CD8-positive, alpha-beta memory T cell (primary cell): ENCODE measurements around the gene DUSP2. TPM values are rescaled to one million over a fixed set of nuclear protein-coding genes. Genes with fewer than 3 reads are reported as not detected.

Experiments
- CTCF ChIA-PET: fragments of 350-600 bp; sonication (Branson Sonifier 250); formaldehyde crosslinking; loops from one replicate; lab custom pipeline; 2021; ENCODE audit warnings: antibody characterized with exemption; lab: Charles Lee
- POLR2A ChIA-PET: fragments of 350-600 bp; sonication (Branson Sonifier 250); formaldehyde crosslinking; loops from one replicate; lab custom pipeline; 2021; ENCODE audit warnings: antibody characterized with exemption; lab: Charles Lee
- DNase-seq, 5 donors: peaks; one replicate each; pipeline versions ENCODE4 v3.0.0 to v3.0.0-alpha.2; 2020 to 2022; ENCODE audit warnings: mixed read lengths in 1 of 5
- H3K27ac ChIP-seq: one replicate; pipeline ENCODE4 v1.7.0; 2013; ENCODE audit warnings: low read depth, mild to moderate bottlenecking, low read length, moderate library complexity
- H3K27me3 ChIP-seq: 2 replicates; pipeline ENCODE4 v1.7.0; 2013; ENCODE audit warnings: low read length, mild to moderate bottlenecking; ENCODE audit not compliant: insufficient read depth, poor library complexity, severe bottlenecking
- H3K36me3 ChIP-seq: 2 replicates; pipeline ENCODE4 v1.7.0; 2013; ENCODE audit warnings: mild to moderate bottlenecking, low read length, moderate library complexity; ENCODE audit not compliant: insufficient read depth
- H3K4me1 ChIP-seq: 2 replicates; pipeline ENCODE4 v1.7.0; 2013; ENCODE audit warnings: mild to moderate bottlenecking, low read length, moderate library complexity; ENCODE audit not compliant: insufficient read depth
- H3K4me3 ChIP-seq: 2 replicates; pipeline ENCODE4 v1.7.0; 2013; ENCODE audit warnings: mild to moderate bottlenecking, low read length
- H3K9me3 ChIP-seq: 2 replicates; pipeline ENCODE4 v1.7.0; 2013; ENCODE audit warnings: mild to moderate bottlenecking, low read length
- H3K27ac Mint-ChIP-seq, 8 donors: one replicate each; pipeline ENCODE4 v1.8.0; 2020 to 2021; ENCODE audit warnings: mixed read lengths in 8 of 8, mild to moderate bottlenecking in 6 of 8, inconsistent platforms in 3 of 8, moderate library complexity in 3 of 8
- H3K27me3 Mint-ChIP-seq, 2 donors: one replicate each; pipeline ENCODE4 v1.8.0; 2020 to 2021; ENCODE audit warnings: mixed read lengths in 2 of 2, mild to moderate bottlenecking in 1 of 2, moderate library complexity in 1 of 2
- H3K36me3 Mint-ChIP-seq, 3 donors: one replicate each; pipeline ENCODE4 v1.8.0; 2020 to 2021; ENCODE audit warnings: mixed read lengths in 3 of 3, inconsistent platforms in 1 of 3, mild to moderate bottlenecking in 1 of 3
- H3K4me1 Mint-ChIP-seq, 3 donors: one replicate each; pipeline ENCODE4 v1.8.0; 2020 to 2021; ENCODE audit warnings: mixed read lengths in 3 of 3, inconsistent platforms in 1 of 3, mild to moderate bottlenecking in 1 of 3
- H3K4me3 Mint-ChIP-seq, 7 donors: one replicate each; pipeline ENCODE4 v1.8.0; 2020 to 2021; ENCODE audit warnings: mixed read lengths in 7 of 7, mild to moderate bottlenecking in 6 of 7, moderate library complexity in 4 of 7, inconsistent platforms in 2 of 7
- H3K9me3 Mint-ChIP-seq, 5 donors: one replicate each; pipeline ENCODE4 v1.8.0; 2020 to 2022; ENCODE audit warnings: mixed read lengths in 5 of 5, mild to moderate bottlenecking in 3 of 5, moderate library complexity in 2 of 5, inconsistent platforms in 1 of 5
- polyA plus RNA-seq: library from polyadenylated mRNA; unstranded; fragments of 300-500 nt; fragmentation: Illumina TruSeq; gene quantifications from one replicate; pipeline ENCODE4 v1.2.3, GENCODE V29; 2021
- total RNA-seq, 2 experiments: library from RNA; stranded (reverse); gene quantifications; one replicate each; pipeline ENCODE4 v1.2.3, GENCODE V29; 2021

Gene DUSP2
- total and polyA plus RNA-seq, 3 experiments from 2014 or later = 214 to 518 (median 237) TPM

DNA sequence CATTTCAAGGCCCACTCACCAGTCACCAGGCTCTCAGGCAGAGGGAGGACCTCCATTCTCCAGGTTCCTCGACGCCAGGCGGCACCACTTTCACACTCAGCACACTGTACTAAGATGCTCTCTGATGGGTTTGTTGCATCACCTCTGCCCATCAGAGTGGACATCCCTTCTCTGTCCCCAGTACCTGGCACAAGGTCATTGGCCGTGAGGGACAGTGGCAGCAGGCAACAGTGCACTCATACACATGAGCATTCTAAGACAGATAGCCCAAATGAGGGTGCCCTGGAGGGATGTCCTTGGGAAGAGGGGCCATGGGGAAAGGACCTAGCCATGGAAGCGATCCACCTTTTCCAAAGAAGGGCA lies 25.9 kb downstream of the DUSP2 start:
- peaks cover 9 to 35% (median 11%) of the 10 kb centered on the region in 3 donors for H3K4me1 Mint-ChIP-seq
- no peaks in the 10 kb centered on the region for H3K27me3 ChIP-seq
- ChIA-PET CTCF (interaction anchor here (1.5 to 3.6 kb wide), 3 partner anchors 19 to 55 kb away, joined by 3 to 29 read pairs (median 29); partner anchors contain the start of gene ASTL), POLR2A (no interaction called here)
- peak overlapping the region in 2 of 7 donors; percentile 45 to 83 for H3K4me3 Mint-ChIP-seq
- H3K27ac ChIP-seq = no peak overlapping the region
- peak in 1 of 5 donors; percentile 45 for DNase-seq
- H3K9me3 Mint-ChIP-seq = peaks cover 0 to 2% (median 0%) of the 10 kb centered on the region in 5 donors
- no peaks in the 10 kb centered on the region for H3K9me3 ChIP-seq
- H3K27ac Mint-ChIP-seq = peak overlapping the region in 2 of 8 donors; percentile 39 to 75
- H3K36me3 Mint-ChIP-seq = peaks cover 0 to 10% (median 2%) of the 10 kb centered on the region in 3 donors
- peaks cover 17 to 19% of the 10 kb centered on the region in 2 donors for H3K27me3 Mint-ChIP-seq
- H3K4me1 ChIP-seq = peaks cover 7% of the 10 kb centered on the region
- no peak overlapping the region for H3K4me3 ChIP-seq
- no peaks in the 10 kb centered on the region for H3K36me3 ChIP-seq

DNA sequence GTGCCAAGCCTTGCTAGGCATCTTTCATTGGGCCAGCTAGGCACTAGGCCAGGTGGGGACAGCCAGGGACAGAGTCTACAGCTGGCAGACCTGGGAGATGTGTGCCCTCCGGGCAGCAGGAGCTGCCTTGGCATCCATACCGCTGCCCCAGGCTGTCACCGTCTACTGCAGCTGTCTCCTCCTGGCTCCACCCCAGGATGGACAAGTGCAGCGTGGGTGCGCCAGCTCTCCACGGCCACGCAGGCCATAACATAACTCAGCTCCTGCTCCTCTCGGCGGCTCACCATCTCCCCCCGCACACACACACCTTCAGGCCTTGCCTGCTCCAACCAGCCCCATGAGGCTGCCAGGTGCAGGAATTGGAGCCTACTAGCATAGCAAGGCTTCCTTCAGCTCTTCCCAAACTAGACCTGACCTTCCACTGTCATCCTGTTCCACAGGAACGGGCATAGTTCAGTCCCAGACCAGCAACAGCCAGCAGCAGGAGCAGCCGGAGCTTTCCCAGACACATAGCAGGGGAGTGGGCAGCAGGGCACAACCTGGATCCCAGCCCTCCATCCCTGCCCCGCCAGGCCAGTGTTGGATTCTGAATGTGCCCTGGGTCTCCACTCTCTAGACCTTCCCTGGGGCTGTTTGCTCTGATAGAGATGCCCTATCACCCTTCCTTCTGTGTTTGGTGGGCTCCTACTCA lies 26.4 kb downstream of the DUSP2 start:
- H3K27ac Mint-ChIP-seq = peak overlapping the region in 3 of 8 donors; percentile 30 to 75 (median 39)
- H3K36me3 Mint-ChIP-seq = peaks cover 0 to 5% (median 2%) of the 10 kb centered on the region in 3 donors

DNA sequence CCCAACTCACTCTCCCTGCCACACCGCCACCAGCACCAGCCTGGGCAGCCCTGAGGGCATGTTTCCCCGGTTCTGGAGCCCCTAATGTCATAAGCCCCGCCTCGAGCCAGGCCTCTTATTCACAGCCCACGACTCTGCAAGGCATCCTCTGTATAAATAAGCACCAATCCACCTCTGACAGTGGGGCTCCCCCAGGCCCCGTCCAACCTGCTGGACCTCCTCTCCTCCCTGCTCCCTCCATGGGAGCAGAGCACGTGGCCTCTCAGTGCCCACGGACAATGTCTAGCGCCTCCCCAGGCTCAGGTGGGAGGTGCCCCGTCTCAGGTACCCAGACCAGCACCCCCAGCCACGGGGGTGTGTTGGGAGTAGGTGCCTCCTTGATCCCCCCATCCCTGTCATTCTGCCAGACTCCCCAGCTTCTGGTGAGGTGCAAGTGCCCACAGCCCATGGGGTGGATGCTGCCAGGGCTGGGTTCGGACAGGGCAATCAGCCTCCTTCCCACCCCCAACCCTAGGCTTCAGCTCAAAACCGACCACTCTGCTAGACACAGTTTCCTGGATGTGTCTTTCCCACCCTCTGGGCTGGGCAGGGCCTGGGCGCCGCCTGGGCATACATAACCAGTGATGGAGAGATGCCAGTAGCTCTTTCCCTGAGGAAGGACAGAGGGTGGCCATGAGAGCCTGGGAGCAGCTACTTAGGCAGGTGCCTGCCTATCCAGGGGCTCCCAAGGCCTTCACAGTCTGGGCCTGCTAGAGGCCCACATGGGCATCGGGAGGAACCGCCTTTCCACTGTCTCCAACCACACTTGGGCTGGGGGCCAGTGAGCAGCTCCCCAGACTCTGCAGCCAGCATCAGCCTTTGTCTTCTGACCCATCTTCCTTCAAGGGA lies 27.3 kb downstream of the DUSP2 start:
- POLR2A ChIA-PET = interaction anchor here (0.6 to 2.1 kb wide), 3 partner anchors 20 to 30 kb away, joined by 3 to 5 read pairs (median 4); partner anchors contain the start of gene ASTL
- H3K4me3 ChIP-seq = no peak overlapping the region

More for the DNA sequence above, 26.4 kb downstream of the DUSP2 start:
- no peaks in the 10 kb centered on the region for H3K36me3 ChIP-seq
- no peaks in the 10 kb centered on the region for H3K9me3 ChIP-seq
- H3K4me1 Mint-ChIP-seq = peaks cover 9 to 35% (median 11%) of the 10 kb centered on the region in 3 donors
- peaks cover 0 to 2% (median 0%) of the 10 kb centered on the region in 5 donors for H3K9me3 Mint-ChIP-seq
- H3K4me3 ChIP-seq = no peak overlapping the region
- CTCF ChIA-PET = interaction anchor here (1.0 to 3.6 kb wide), 6 partner anchors 11 to 126 kb away, joined by 3 to 29 read pairs (median 16); partner anchors contain the start of genes ANKRD36C and ASTL
- POLR2A ChIA-PET = interaction anchor here (0.6 to 2.1 kb wide), 2 partner anchors 19 to 24 kb away, joined by 4 to 5 read pairs; partner anchors contain the start of gene ASTL
- peak in 2 of 5 donors; percentile 9 to 45 for DNase-seq
- peak overlapping the region in 6 of 7 donors; percentile 1 to 83 (median 63) for H3K4me3 Mint-ChIP-seq
- H3K27me3 Mint-ChIP-seq = peaks cover 17 to 19% of the 10 kb centered on the region in 2 donors
- H3K27ac ChIP-seq = no peak overlapping the region
- H3K27me3 ChIP-seq = no peaks in the 10 kb centered on the region
- H3K4me1 ChIP-seq = peaks cover 7% of the 10 kb centered on the region

DNA sequence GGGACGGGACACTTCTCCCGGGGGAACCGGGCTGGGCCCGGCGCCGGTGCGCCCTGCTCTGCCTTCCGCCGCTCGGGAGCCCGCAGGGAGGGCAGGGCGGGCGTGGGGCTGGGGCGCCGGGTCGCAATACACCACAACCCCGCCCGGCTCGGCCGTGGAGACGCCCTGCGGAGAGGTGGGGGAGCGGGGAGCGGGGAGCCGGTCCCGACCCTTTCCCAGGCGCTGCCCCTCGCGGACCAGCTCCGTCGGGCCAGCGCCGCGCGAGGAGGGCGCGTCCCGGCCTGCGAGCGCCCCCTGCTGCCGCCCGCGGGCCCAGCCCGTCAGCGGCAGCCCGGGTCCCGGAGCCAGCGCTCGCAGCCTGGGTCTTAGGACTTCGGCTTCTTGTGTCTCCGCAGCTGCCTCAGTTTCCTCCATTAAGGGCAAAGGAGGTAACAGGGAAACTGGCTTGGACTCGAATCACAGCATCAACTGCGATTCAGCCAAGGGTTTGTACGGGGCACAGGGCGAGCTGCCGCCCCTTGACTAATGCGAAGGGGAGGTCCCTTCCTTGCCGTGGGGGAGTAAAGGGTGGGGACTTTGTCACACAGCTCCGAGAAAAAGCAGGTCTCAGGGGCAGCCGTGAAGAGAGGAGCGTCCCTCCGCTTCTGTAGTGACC lies 28.2 kb downstream of the DUSP2 start:
- H3K9me3 ChIP-seq = no peaks in the 10 kb centered on the region
- peaks cover 7% of the 10 kb centered on the region for H3K4me1 ChIP-seq
- peak overlapping the region; percentile 29 for H3K4me3 ChIP-seq
- POLR2A ChIA-PET = interaction anchor here (1.0 to 2.1 kb wide), 6 partner anchors 16 to 148 kb away, joined by 3 to 5 read pairs (median 3); partner anchors contain the start of gene STARD7
- peak overlapping the region; percentile 47 to 87 (median 75) for H3K4me3 Mint-ChIP-seq
- CTCF ChIA-PET = interaction anchor here (0.6 to 3.6 kb wide), 19 partner anchors 9 to 191 kb away, joined by 3 to 29 read pairs (median 6); partner anchors contain the start of genes ANKRD36C and ASTL
- H3K27me3 ChIP-seq = no peaks in the 10 kb centered on the region
- peaks cover 0 to 2% (median 0%) of the 10 kb centered on the region in 5 donors for H3K9me3 Mint-ChIP-seq
- peak; percentile 48 to 72 (median 63) for DNase-seq
- H3K4me1 Mint-ChIP-seq = peaks cover 9 to 35% (median 11%) of the 10 kb centered on the region in 3 donors
- no peaks in the 10 kb centered on the region for H3K36me3 Mint-ChIP-seq
- H3K27ac ChIP-seq = no peak overlapping the region
- H3K27me3 Mint-ChIP-seq = peaks cover 19% of the 10 kb centered on the region in 2 donors
- H3K27ac Mint-ChIP-seq = peak overlapping the region in 3 of 8 donors; percentile 27 to 47 (median 29)
- H3K36me3 ChIP-seq = no peaks in the 10 kb centered on the region

More for the DNA sequence above, 27.3 kb downstream of the DUSP2 start:
- H3K27ac Mint-ChIP-seq = peak overlapping the region in 4 of 8 donors; percentile 27 to 77 (median 32)
- H3K36me3 Mint-ChIP-seq = no peaks in the 10 kb centered on the region
- H3K4me1 Mint-ChIP-seq = peaks cover 9 to 35% (median 11%) of the 10 kb centered on the region in 3 donors
- no peaks in the 10 kb centered on the region for H3K36me3 ChIP-seq
- peak in 2 of 5 donors; percentile 17 to 50 for DNase-seq
- no peaks in the 10 kb centered on the region for H3K9me3 ChIP-seq
- peak overlapping the region; percentile 47 to 85 (median 75) for H3K4me3 Mint-ChIP-seq
- CTCF ChIA-PET = interaction anchor here (1.0 to 3.6 kb wide), 14 partner anchors 10 to 126 kb away, joined by 3 to 29 read pairs (median 7); partner anchors contain the start of genes ANKRD36C and ASTL
- no peak overlapping the region for H3K27ac ChIP-seq
- H3K9me3 Mint-ChIP-seq = peaks cover 0 to 2% (median 0%) of the 10 kb centered on the region in 5 donors
- peaks cover 19% of the 10 kb centered on the region in 2 donors for H3K27me3 Mint-ChIP-seq
- no peaks in the 10 kb centered on the region for H3K27me3 ChIP-seq
- H3K4me1 ChIP-seq = peaks cover 7% of the 10 kb centered on the region

DNA sequence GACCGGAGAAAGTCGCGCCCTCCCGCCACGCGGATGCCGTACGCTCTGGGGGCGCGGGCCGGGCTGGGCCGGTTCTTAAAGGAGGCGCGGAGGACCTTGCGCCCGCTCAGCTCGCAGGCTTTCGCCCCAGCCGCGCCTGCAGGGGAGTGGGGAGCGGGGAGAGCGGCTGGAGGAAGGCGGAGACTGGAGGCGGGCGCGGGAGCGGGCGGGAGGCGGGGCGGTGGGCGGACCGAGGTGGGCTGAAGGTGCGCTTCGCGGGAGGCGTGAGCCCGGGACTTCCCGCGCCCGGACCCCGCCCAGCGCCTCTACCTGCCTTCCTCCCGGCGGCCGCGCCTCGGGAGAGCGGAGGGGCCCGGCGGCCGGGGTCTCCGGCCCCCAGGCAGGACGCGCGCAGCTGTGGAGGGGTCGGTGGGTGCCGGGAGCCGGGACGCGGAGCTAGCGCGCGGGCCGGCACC lies 28.8 kb downstream of the DUSP2 start, which contains the start of gene ADRA2B:
TSS of gene ADRA2B (minus strand) at position 148 of the 455 bp plus-strand sequence. CDS start 422 bp downstream, outside the sequence.
- no peaks in the 10 kb centered on the region for H3K27me3 ChIP-seq
- peak within 1 kb of the TSS; percentile 70 to 89 (median 78) for H3K4me3 Mint-ChIP-seq
- H3K9me3 ChIP-seq = no peaks in the 10 kb centered on the region
- no peaks in the 10 kb centered on the region for H3K36me3 ChIP-seq
- H3K27ac ChIP-seq = no peak within 1 kb of the TSS
- peak; percentile 63 to 80 (median 74) for DNase-seq
- H3K4me3 ChIP-seq = peak within 1 kb of the TSS; percentile 29
- H3K4me1 Mint-ChIP-seq = peaks cover 9 to 33% (median 11%) of the 10 kb centered on the region in 3 donors
- peaks cover 17 to 19% of the 10 kb centered on the region in 2 donors for H3K27me3 Mint-ChIP-seq
- peaks cover 7% of the 10 kb centered on the region for H3K4me1 ChIP-seq
- peaks cover 0 to 2% (median 0%) of the 10 kb centered on the region in 5 donors for H3K9me3 Mint-ChIP-seq
- ChIA-PET CTCF (interaction anchor here (0.6 to 3.6 kb wide), 17 partner anchors 9 to 192 kb away, joined by 3 to 29 read pairs (median 7); partner anchors contain the start of genes ANKRD36C and ASTL), POLR2A (interaction anchor here (1.0 to 1.2 kb wide), 5 partner anchors 16 to 148 kb away, joined by 3 to 4 read pairs (median 3); partner anchors contain the start of gene STARD7)
- H3K27ac Mint-ChIP-seq = peak within 1 kb of the TSS in 4 of 8 donors; percentile 27 to 75 (median 61)
- no peaks in the 10 kb centered on the region for H3K36me3 Mint-ChIP-seq

DNA sequence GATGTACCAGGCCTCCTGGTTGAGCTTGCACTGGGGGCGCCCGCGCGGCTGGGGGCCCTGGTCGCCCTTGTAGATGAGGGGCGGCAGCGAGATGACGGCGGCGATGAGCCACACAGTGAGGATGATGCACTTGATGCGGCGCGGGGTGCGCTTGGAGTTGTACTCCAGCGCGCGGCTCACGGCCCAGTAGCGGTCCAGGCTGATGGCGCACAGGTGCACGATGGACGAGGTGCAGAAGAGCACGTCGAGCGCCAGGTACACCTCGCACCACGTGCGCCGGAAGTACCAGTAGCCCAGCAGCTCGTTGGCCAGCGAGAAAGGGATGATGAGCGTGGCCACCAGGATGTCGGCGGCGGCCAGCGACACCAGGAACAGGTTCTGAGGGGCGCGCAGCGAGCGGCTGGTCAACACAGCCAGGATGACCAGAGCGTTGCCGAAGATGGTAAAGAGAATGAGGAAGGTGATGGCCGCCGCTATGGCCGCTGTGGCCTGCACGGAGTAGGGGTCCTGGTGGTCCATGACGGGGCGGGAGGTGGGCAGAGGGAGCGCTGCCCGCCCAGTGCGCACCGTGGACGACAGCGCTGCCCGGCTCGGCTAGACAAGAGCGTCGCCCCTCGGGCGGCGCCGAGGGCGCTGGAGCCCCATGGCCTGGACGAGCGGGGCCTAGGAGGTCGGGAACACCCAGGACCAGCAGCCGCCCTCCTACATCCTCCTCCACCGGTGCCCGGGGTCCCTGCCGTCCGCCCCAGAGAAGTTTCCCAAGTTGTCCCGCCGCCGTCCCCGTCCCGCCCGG lies 29.4 kb downstream of the DUSP2 start:
- peaks cover 9 to 27% (median 11%) of the 10 kb centered on the region in 3 donors for H3K4me1 Mint-ChIP-seq
- H3K36me3 Mint-ChIP-seq = no peaks in the 10 kb centered on the region
- ChIA-PET POLR2A (interaction anchor here (0.5 to 1.2 kb wide), 4 partner anchors 58 to 149 kb away, joined by 3 to 15 read pairs (median 4); no protein-coding TSS in a partner anchor), CTCF (interaction anchor here (0.8 to 3.6 kb wide), 13 partner anchors 17 to 123 kb away, joined by 3 to 29 read pairs (median 7); partner anchors contain the start of genes ANKRD36C and ASTL)
- H3K4me3 Mint-ChIP-seq = peak overlapping the region; percentile 70 to 89 (median 78)
- no peak overlapping the region for H3K27ac ChIP-seq
- H3K27me3 ChIP-seq = no peaks in the 10 kb centered on the region
- H3K4me3 ChIP-seq = peak overlapping the region; percentile 29
- no peaks in the 10 kb centered on the region for H3K9me3 ChIP-seq
- peak in 2 of 5 donors; percentile 27 to 47 for DNase-seq
- H3K4me1 ChIP-seq = peaks cover 7% of the 10 kb centered on the region
- H3K36me3 ChIP-seq = no peaks in the 10 kb centered on the region
- peak overlapping the region in 3 of 8 donors; percentile 54 to 75 (median 68) for H3K27ac Mint-ChIP-seq
- peaks cover 12 to 15% of the 10 kb centered on the region in 2 donors for H3K27me3 Mint-ChIP-seq
- H3K9me3 Mint-ChIP-seq = peaks cover 0 to 2% (median 0%) of the 10 kb centered on the region in 5 donors
